ENCODE measurements around the gene SLC38A10. TPM values are rescaled to one million over a fixed set of nuclear protein-coding genes. Genes with fewer than 3 reads are reported as not detected.

The SLC38A10 gene
- polyA plus RNA-seq, 3 donors: 53.7 to 86.1 (median 67.0) TPM

DNA sequence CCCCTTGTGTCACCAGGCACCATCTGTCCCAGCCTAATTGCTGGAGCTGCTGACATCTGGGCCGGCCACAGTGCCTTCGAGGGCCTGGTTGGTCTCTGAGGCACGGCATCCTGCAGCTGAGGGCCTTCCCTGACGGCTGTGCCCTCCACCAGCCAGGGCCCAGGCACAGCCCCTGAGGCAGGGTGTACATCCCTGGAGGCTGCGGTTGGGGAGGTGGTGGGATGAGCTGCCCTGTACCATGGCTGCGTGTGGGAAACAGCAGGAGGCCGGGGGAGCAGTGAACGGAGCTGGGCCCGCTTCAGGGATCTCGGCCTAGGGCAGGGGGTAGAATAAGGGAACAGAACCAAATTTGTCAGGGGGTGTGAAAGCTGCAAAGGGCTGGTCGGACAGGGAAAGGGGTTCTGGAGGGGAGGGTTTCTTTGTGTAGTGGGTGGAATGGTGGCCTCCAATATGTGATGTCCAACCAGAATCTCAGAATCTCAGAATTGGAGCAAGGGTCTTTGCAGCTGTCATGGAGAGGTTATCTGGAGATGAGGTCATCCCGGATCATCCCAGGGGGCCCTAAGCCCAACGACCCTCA, 10.0 kb upstream of the SLC38A10 start:
- no peak for DNase-seq (ENCODE audit: extremely low read depth in 1 of 11, low read depth in 9 of 11, low spot score in 4 of 11)

DNA sequence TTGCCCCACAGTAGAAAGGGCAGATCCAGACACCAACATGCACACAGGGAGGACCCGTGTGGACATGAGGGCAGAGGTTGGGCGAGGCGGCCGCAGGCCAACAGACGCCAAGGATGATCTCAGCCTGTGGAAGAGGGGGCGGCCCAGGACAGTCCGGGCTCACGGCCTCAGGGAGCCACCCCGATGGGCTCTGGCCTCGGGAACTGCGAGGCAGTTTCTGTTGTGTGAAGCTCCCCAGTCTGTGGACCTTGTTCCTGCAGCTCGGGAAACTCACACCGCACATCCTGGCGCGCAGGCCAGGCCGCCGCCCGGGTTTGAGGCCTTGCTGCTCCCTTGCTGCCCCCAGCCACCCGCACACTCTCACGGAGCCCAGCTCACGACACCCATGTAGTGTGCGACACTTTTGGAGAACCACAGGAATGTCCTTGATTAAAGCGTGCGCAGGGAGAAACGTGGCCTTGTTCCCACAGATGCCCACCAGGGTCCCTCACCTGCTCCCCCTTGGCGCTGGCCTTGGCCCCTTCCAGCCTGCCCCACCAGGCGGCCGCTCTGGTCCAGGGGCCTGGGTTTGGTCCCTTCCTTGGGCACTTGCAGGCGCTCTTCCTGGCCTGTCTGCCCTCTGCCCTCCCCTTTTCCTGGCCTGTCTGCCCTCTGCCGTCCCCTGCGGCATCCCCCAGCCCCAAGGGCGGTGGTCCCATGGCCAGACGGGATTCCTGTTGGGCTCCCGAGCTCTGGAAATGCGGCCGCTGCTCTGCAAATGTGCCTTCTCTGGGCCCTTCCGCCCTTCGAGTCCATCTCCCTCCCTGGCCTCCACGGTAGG, 9.3 kb upstream of the SLC38A10 start:
- DNase-seq (ENCODE audit: extremely low read depth in 1 of 11, low read depth in 9 of 11, low spot score in 4 of 11): no peak

DNA sequence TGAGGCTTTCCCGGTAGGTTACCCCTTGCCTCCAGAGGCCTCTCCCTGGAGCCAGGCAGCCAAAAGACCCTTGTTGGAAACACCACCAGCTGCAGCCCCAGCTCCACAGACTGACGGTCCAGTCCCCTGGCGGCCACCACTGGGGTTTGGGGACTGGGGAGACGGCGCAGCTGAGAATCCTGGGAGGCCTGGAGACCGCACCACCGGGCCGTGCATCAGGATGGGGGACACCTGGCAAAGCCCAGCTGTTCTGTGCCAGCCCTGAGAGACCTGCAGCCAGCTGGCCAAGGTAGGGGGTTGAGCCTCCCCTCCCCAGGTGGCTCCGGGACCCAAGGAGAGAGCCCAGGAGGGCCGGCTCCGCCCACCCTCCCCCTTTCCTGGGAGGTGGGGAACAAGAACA, 8.3 kb upstream of the SLC38A10 start:
- DNase-seq (ENCODE audit: extremely low read depth in 1 of 11, low read depth in 9 of 11, low spot score in 4 of 11): no peak

DNA sequence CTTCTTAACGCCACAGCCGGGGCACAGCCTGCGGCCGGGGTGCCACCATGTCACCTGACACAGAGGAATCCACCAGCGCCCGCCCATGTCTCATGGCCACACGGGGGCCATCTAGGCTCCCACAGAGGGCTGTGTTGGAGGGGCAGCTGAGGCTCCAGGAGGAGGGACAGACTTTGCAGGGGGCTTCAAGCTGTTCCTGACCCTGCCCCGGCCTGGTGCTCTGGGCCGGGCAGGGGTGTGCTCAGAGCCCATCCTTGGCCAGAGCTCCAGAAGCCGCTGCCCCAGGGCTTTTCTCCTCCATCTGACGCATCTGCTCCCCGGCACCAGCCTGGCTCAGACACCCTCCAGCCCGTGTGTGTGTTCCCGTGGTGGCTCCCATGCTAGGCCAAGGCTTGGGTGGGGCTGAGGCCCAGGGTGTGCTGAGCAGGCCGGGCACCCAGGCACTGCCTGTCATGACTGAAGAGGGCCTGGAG, 7.8 kb upstream of the SLC38A10 start:
- DNase-seq (ENCODE audit: extremely low read depth in 1 of 11, low read depth in 9 of 11, low spot score in 4 of 11): no peak

DNA sequence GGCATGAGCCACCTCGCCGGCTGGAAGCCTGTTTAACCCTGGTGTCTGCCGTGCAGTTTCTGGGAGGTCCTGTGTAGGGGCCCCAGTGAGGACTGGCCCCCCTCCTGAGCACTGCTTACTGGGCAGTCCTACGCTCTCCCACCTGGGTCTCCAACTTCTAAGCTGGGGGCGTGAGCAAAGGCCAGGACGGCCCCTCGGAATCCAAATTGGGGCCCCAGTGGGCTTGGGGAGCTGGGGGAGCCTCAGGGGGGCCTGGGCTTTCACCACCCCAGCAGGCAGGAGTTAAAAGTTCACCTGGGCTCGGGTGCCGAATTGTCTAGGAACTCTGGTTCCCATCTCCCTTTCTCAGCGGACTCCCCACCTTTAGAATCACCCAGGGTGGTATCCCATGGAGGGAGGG, 7.2 kb upstream of the SLC38A10 start:
- DNase-seq (ENCODE audit: extremely low read depth in 1 of 11, low read depth in 9 of 11, low spot score in 4 of 11): no peak

DNA sequence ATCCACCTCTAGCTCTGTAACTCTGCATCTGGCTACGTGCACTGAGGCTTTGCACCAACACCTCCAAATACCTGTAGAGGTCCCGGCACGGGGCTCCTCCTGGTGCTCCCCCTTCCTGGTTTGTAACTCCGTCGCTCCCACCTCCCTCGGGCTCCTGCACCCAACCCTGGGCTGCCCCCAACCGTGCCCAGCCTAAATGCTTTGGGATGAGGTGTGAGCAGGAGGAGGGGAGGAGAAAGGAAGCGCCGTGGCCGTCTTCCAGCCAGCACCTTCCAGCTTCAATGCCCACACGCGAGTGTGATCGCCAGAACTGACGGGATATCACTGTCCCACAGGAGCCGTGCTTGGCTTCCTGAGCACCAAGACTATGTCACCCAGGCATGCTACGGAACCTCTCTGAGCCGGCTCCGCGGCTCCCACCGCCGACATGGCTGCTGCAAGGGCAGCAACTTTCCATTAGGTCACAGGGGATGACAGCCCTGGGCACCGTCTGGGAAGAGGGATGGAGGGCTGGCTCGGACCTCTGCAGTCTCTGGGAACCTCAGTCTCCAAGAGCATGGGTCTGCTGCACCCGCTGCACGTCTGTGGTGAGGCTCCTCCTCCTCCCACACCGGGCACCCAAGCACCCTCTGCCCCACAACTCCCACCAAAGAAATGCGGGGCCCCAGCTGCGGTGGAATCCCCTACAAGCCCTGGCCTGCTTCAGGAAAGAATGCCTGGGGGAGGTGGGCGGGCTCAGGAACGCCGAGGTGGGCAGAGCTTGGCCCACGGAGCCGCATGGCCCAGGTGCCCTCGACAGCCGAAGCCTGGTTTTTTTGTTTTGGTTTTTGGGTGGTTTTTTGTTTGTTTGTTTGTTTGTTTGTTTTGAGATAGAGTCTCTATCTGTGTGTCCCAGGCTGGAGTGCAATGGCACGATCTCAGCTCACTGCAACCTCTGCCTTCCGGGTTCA, 6.4 kb upstream of the SLC38A10 start:
- DNase-seq (ENCODE audit: extremely low read depth in 1 of 11, low read depth in 9 of 11, low spot score in 4 of 11): no peak

DNA sequence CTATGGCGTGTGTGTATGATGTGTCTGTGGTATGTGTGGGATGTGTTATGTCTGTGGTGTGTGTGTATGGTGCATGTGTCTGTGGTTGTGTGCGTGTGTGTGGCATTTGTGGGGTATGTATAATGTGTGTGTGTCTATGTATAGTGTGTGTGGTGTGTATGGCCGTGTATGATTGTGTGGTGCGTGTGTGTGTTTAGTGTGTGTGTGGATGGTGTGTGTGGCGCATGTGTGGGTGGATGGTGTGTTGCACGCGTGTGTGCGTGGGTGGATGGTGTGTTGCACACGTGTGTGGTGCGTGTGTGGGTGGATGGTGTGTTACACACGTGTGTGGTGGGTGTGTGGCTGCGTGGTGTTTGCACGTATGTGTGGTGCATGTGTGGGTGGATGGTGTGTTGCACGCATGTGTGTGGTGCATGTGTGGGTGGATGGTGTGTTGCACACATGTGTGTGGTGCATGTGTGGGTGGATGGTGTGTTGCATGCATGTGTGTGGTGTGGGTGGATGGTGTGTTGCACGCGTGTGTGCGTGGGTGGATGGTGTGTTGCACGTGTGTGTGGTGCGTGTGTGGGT, 5.6 kb upstream of the SLC38A10 start:
- no peak for DNase-seq (ENCODE audit: extremely low read depth in 1 of 11, low read depth in 9 of 11, low spot score in 4 of 11)

DNA sequence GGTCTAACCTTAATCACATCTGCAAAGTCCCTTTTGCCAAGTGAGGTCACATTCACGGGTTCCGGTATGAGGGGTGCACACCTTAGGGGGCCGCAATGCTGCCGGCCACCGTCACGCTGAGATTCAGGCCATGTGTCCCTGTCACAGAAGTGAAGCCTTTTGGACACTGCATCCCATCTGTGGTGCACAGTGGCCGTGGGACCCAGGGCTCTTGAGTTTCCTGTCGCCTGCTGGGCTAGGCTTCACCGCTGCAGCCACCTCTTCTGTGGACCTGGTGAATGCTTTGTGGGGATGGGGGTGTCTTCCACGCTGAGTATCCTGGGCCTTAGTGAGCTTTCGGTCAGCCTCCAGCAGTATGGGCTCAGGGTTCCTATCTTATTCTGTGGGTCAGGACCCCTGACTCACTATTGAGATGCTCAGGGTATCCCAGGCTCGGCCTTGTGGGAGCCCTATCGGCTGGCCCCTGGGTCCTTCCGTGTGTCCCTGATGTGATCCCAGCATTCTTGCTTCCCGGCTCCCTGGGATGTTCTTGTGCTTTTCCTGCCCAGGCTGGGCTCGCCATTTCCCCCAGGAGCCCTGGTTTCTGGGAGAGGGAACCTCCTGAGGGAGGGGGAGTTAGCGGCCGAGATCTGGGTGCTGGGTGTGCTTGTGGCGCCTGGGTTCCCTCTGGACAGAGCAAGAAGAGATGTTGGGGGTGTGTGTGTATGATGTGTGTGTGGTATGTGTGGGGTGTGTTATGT, 4.9 kb upstream of the SLC38A10 start:
- no peak for DNase-seq (ENCODE audit: extremely low read depth in 1 of 11, low read depth in 9 of 11, low spot score in 4 of 11)

DNA sequence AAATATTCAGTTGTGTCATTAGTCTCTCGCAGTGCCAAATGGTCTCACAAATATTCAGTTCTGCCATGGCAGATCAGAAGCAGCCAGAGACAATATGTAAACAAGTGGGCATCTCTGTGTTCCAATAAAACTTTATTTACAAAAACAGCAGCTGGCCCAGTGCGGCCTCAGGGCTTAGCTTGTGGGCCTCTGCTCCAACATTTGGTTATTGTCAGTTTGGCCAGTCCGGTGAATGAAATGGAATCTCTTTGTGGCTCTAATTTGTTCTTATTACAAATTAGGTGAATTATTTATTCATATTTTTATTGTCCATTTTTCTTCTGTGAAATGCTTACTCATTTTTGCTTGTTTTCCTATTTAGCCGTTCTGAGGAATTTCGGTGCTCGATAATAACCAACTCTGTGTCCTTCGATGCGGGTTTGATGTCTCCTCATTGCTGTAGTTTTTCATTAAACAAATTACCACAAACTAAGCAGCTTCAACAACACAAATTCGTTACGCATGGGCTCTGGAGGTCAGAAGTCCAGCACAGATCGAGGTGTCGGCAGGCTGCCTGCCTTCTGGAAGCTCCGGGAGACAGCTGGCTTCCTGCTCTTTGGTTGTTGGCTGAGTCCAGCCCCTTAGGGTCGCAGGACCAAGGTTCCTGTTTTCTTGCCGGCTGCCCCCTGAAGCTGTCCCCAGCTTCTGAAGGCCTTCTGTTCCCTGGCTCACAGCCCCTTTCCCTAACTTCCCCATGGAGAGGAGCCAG, 4.1 kb upstream of the SLC38A10 start:
- DNase-seq (ENCODE audit: extremely low read depth in 1 of 11, low read depth in 9 of 11, low spot score in 4 of 11): no peak

DNA sequence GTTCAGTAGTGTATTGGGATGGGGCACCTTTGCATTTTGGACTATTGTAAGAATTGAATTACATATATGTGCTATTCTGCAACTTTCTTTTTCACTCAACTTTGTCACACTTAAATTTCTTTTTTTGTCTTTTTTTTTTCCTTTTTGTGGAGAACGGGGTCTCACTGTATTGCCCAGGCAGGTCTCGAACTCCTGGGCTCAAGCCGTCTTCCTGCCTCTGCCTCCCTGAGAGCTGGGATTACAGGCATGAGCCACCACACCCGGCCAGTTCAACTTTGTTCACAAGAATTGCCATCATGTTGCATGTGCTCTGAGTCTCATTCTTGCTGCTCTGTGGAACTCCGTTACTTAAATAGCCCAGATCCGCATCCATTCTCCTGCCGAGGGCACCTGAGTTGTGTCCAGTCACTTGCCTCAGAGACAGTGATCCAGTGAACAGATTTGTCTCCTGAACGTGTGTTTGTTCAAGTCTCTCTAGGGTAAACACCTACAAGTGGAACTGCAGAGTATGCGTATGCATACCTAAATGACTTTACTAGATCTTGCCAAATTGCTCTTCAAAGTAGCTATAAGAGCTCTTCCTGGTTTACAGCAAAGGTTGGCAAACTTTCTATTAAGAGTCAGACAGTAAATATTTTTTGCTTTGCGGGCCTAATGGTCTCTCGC, 3.4 kb upstream of the SLC38A10 start:
- DNase-seq (ENCODE audit: extremely low read depth in 1 of 11, low read depth in 9 of 11, low spot score in 4 of 11): no peak

DNA sequence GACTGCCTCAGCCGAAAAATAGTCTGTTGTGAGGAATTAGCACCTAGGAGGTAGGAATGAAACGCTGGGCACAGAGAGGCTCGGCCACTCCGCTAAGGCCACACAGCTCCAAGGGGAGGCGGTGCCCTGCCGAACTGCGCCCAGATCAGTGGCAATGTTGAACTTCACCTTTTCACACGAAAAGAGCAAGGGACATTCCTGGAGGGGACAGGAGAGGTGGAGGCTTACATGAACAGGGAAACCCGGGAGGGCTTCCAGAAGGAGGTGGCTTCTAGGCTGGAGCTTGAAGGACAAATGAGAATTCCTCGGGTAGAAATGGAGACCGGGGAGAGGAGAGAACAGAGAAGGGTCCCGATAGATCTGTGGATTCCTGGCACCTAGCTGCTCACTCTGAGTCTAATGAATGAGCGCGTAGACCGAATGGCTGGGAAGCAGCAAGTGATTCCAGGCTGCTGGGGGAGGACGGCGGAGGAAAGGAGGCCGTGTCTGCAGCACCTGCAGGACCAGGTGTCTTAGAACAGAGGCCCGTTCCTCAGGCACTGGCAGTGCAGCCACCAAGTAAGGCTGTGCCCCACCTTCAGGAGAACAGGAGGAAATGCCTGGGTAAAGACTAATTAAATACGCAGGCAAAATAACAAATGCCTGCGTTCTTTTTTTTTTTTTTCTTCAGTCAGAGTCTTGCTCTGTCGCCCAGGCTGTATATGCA, 722 bp upstream of the SLC38A10 start:
- DNase-seq (ENCODE audit: extremely low read depth in 1 of 11, low read depth in 9 of 11, low spot score in 4 of 11): peak in 1 of 11 donors; percentile 65

DNA sequence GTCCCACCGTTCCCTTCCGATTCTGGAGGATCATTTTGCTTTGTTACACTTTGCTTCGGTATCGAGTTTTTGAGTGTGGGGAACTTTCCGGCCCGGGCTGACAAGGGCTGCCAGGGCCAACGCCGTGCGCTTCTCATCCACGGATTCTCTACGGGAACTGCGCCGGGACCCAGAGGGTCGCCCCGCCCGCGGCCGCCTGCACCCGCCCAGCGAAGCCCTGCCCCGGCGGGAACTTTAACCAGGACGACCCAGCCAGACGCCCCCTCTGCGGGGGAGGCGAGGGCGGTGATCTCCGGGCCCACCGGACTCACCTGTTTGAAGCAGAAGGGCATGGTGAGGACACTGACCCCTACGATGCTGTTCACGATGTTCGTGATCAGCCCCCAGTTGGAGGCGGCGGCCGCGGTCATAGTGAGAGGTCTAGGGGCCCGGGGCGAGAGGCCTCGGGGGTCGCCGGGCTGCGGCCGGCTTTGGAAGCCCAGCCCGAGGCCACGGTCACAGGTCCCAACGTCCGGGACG, 536 bp downstream of the SLC38A10 start:
- no peak for DNase-seq (ENCODE audit: extremely low read depth in 1 of 11, low read depth in 9 of 11, low spot score in 4 of 11)

DNA sequence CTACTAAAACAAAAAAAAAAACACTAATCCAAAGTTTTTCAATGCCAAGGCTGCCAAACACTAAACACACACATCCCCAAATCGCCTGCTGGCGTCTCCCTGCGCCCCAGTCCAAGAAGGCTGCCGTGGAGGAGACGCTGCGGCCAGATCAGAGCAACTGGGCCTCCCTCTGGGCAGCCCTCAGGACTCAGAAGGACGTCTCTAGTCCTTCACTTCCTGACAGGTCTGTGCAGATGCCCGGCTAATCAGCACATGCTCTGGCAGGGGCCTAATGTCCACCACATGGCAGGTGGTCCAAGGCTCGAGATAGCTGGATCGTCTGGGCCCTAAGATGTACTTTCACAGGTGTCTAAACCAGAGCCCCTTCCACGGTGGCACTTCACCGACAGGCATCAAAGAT, 2.7 kb downstream of the SLC38A10 start:
- DNase-seq (ENCODE audit: extremely low read depth in 1 of 11, low read depth in 9 of 11, low spot score in 4 of 11): no peak

DNA sequence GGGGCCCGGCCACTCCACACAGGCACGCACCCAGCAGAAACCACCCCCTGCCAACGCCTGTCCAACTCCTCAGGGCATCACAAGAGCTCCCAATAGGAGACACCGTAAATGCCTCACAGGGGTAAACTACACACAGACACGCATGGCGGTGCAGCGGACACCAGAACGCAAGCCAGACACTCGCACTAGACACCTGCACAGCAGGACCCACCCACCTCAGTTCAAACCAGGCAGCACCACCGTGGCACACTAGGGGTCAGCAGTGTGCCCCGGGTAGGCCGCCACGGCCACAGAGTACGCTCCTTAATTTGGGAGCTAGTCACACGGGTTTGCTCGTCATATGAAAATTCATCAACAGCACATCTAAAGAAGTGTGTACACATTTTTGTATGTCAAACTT, 3.4 kb downstream of the SLC38A10 start:
- peak in 1 of 11 donors; percentile 53 for DNase-seq (ENCODE audit: extremely low read depth in 1 of 11, low read depth in 9 of 11, low spot score in 4 of 11)

DNA sequence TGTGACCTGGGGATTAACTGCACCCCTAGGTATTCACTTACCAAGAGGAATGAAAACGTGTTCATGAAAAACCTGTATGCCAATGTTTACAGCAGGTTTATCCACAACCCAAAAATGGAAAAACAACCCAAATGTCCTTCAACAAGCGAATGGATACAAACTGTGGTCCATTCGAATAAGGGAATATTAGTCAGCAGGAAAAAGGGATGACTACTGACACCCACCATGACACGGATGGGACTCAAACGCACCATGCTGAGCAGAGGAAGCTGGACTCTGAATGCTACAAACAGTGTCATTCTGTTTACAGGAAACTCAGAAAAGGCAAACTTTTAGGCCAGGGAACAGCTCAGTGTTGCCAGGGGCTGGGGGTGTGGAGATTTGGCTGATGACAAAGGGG, 4.9 kb downstream of the SLC38A10 start:
- DNase-seq (ENCODE audit: extremely low read depth in 1 of 11, low read depth in 9 of 11, low spot score in 4 of 11): no peak

DNA sequence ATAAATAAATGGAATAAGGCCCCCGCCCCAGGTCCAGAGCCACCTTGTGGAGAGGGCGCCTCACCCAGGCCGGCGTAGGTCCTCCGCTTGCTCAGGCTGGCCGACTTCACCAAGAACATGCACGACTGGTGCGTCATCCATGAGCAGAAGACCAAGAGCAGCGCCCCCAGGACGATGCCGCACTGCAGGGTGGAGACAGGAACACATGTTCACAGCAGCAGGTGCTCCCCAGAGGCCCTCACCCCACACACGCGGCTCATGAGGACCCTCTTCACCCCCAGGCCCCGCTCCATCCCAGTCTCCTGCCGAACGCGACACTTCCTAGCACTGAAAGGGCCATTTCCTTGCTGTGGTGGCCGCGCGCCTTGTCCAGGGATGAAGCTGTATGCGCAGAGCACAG, 5.5 kb downstream of the SLC38A10 start:
- DNase-seq (ENCODE audit: extremely low read depth in 1 of 11, low read depth in 9 of 11, low spot score in 4 of 11): no peak

DNA sequence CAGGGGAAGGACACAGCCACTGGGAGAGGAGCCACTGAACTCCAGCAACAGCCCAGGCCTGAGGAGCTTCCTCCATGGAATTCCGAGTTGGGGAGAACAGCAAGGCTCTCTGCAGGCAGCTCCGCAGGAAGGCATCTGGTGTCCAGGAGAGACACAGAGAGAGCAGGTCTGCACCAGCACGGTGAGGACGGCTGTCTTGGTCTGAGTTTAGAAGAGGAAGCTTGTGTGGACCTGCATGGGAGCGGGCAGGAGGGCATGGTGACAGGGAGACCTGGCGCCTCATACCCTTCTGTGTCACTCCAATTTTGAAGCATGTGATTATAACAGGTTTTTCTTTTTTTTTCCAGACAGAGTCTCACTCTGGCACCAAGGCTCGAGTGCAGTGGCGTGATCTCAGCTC, 6.4 kb downstream of the SLC38A10 start:
- no peak for DNase-seq (ENCODE audit: extremely low read depth in 1 of 11, low read depth in 9 of 11, low spot score in 4 of 11)

Data from renal cortex interstitium (tissue), 11 donors.